CD4-positive, CD25-positive, alpha-beta regulatory T cell (primary cell): ENCODE data around the gene TAMALIN. TPM values are rescaled to one million over a fixed set of nuclear protein-coding genes. Genes with fewer than 3 reads are reported as not detected.
A peak's percentile ranks its signal among the peaks of the same experiment; 100 is the strongest.

ENCODE experiments used
- ATAC-seq, 2 donors: fragments of 150-1000 bp; cut with Tn5 transposase; one replicate each; pipeline ENCODE4 v1.10.0; 2021; ENCODE audit warnings: low read depth in 2 of 2, moderate number of reproducible peaks in 2 of 2, moderate library complexity in 1 of 2
- DNase-seq, 3 donors: peaks; one replicate each; pipeline versions ENCODE4 v3.0.0 to v3.0.0-alpha.2; 2012 to 2022; ENCODE audit warnings: mixed read lengths in 1 of 3
- H3K27ac ChIP-seq: one replicate; pipeline ENCODE4 v1.7.0; 2013; ENCODE audit warnings: mild to moderate bottlenecking, low read length; ENCODE audit not compliant: insufficient read depth, poor library complexity, severe bottlenecking
- H3K27me3 ChIP-seq: one replicate; pipeline ENCODE4 v1.7.0; 2013; ENCODE audit warnings: low read length; ENCODE audit not compliant: control insufficient read depth, insufficient read depth
- H3K36me3 ChIP-seq: one replicate; pipeline ENCODE4 v1.7.0; 2013; ENCODE audit warnings: mild to moderate bottlenecking, low read length, moderate library complexity; ENCODE audit not compliant: control insufficient read depth, insufficient read depth
- H3K4me1 ChIP-seq: 2 replicates; pipeline ENCODE4 v1.7.0; 2013; ENCODE audit warnings: mild to moderate bottlenecking, low read length; ENCODE audit not compliant: insufficient read depth, control insufficient read depth, poor library complexity, severe bottlenecking
- H3K4me3 ChIP-seq: one replicate; pipeline ENCODE4 v1.7.0; 2013; ENCODE audit warnings: low read depth, mild to moderate bottlenecking, low read length, moderate library complexity
- H3K9me3 ChIP-seq, 2 experiments: 1 replicate in 1 of 2; 2 replicates in 1 of 2; pipeline ENCODE4 v1.7.0; 2013; ENCODE audit warnings: low read length in 2 of 2, mild to moderate bottlenecking in 1 of 2, moderate library complexity in 1 of 2; ENCODE audit not compliant: control insufficient read depth in 2 of 2
- H3K27ac Mint-ChIP-seq, 3 donors: one replicate each; pipeline ENCODE4 v1.8.0; 2020 to 2022; ENCODE audit warnings: mild to moderate bottlenecking in 3 of 3, mixed read lengths in 3 of 3, moderate library complexity in 2 of 3
- H3K27me3 Mint-ChIP-seq: one replicate; pipeline ENCODE4 v1.8.0; 2022; ENCODE audit warnings: mild to moderate bottlenecking, mixed read lengths
- H3K36me3 Mint-ChIP-seq: one replicate; pipeline ENCODE4 v1.8.0; 2020; ENCODE audit warnings: mixed read lengths
- H3K4me1 Mint-ChIP-seq, 4 donors: one replicate each; pipeline ENCODE4 v1.8.0; 2020 to 2022; ENCODE audit warnings: mixed read lengths in 4 of 4, mild to moderate bottlenecking in 1 of 4
- H3K4me3 Mint-ChIP-seq, 4 donors: one replicate each; pipeline ENCODE4 v1.8.0; 2020 to 2022; ENCODE audit warnings: mild to moderate bottlenecking in 4 of 4, mixed read lengths in 4 of 4, moderate library complexity in 3 of 4
- H3K9me3 Mint-ChIP-seq, 7 donors: one replicate each; pipeline ENCODE4 v1.8.0; 2020 to 2022; ENCODE audit warnings: mixed read lengths in 7 of 7, mild to moderate bottlenecking in 3 of 7, moderate library complexity in 2 of 7
- polyA plus RNA-seq, 4 donors: library from polyadenylated mRNA; unstranded; fragments of 300-500 nt; fragmentation: Illumina TruSeq; gene quantifications; one replicate each; pipeline ENCODE4 v1.2.3, GENCODE V29; 2021
- total RNA-seq: library from RNA; stranded (reverse); gene quantifications from one replicate; pipeline ENCODE4 v1.2.3, GENCODE V29; 2022

The TAMALIN gene
- total and polyA plus RNA-seq, 5 donors from 2014 or later: 0.37 to 253 (median 1.1) TPM

- Histone ChIP-seq H3K36me3 (peaks cover 2% of the 10 kb centered on the region), H3K27me3 (no peaks in the 10 kb centered on the region), H3K27ac (no peak overlapping the region), H3K4me1 (no peaks in the 10 kb centered on the region), H3K9me3 (no peaks in the 10 kb centered on the region), H3K4me3 (no peak overlapping the region)
- no peak for DNase-seq
- H3K27ac Mint-ChIP-seq: peak overlapping the region; percentile 48 to 65 (median 51)
- H3K4me3 Mint-ChIP-seq: no peak overlapping the region
- ATAC-seq: no peak
- H3K4me1 Mint-ChIP-seq: peaks cover 0 to 7% (median 3%) of the 10 kb centered on the region in 4 donors
- no peaks in the 10 kb centered on the region for H3K9me3 Mint-ChIP-seq
- H3K27me3 Mint-ChIP-seq: peaks cover 5% of the 10 kb centered on the region
- peaks cover 14% of the 10 kb centered on the region for H3K36me3 Mint-ChIP-seq
Measured at GRCh38 chr12:52015532-52016041, 8.8 kb downstream of the TAMALIN start.

- H3K27me3 ChIP-seq: no peaks in the 10 kb centered on the region
- Mint-ChIP-seq H3K36me3 (peaks cover 5% of the 10 kb centered on the region), H3K4me3 (peak overlapping the region in 2 of 4 donors; percentile 21 to 51), H3K27me3 (peaks cover 10% of the 10 kb centered on the region), H3K27ac (no peak overlapping the region), H3K4me1 (peaks cover 0 to 19% (median 6%) of the 10 kb centered on the region in 4 donors), H3K9me3 (no peaks in the 10 kb centered on the region)
- no peak overlapping the region for H3K4me3 ChIP-seq
- H3K9me3 ChIP-seq: no peaks in the 10 kb centered on the region
- H3K27ac ChIP-seq: no peak overlapping the region
- H3K4me1 ChIP-seq: peaks cover 11% of the 10 kb centered on the region
- no peak for ATAC-seq
- H3K36me3 ChIP-seq: no peaks in the 10 kb centered on the region
- DNase-seq: no peak
Measured at GRCh38 chr12:52018433-52019112, 11.8 kb downstream of the TAMALIN start.

- no peak for ATAC-seq
- no peaks in the 10 kb centered on the region for H3K9me3 Mint-ChIP-seq
- peaks cover 10% of the 10 kb centered on the region for H3K27me3 Mint-ChIP-seq
- Histone ChIP-seq H3K36me3 (no peaks in the 10 kb centered on the region), H3K9me3 (no peaks in the 10 kb centered on the region), H3K27me3 (no peaks in the 10 kb centered on the region), H3K27ac (no peak overlapping the region), H3K4me1 (peaks cover 18% of the 10 kb centered on the region), H3K4me3 (no peak overlapping the region)
- no peak overlapping the region for H3K4me3 Mint-ChIP-seq
- no peaks in the 10 kb centered on the region for H3K36me3 Mint-ChIP-seq
- no peak overlapping the region for H3K27ac Mint-ChIP-seq
- H3K4me1 Mint-ChIP-seq: peaks cover 0 to 25% (median 9%) of the 10 kb centered on the region in 4 donors
- no peak for DNase-seq
Measured at GRCh38 chr12:52019113-52019770, 12.5 kb downstream of the TAMALIN start.

- H3K4me3 ChIP-seq: no peak overlapping the region
- no peaks in the 10 kb centered on the region for H3K36me3 ChIP-seq
- peaks cover 15% of the 10 kb centered on the region for H3K27me3 Mint-ChIP-seq
- ATAC-seq (peak; percentile 44 to 45), DNase-seq (peak; percentile 28 to 63 (median 61))
- H3K36me3 Mint-ChIP-seq: no peaks in the 10 kb centered on the region
- H3K9me3 ChIP-seq: no peaks in the 10 kb centered on the region
- H3K4me1 Mint-ChIP-seq: peaks cover 7 to 40% (median 20%) of the 10 kb centered on the region in 4 donors
- H3K4me3 Mint-ChIP-seq: peak overlapping the region in 3 of 4 donors; percentile 31 to 61 (median 52)
- peaks cover 32% of the 10 kb centered on the region for H3K4me1 ChIP-seq
- no peak overlapping the region for H3K27ac Mint-ChIP-seq
- H3K27ac ChIP-seq: no peak overlapping the region
- no peaks in the 10 kb centered on the region for H3K9me3 Mint-ChIP-seq
- H3K27me3 ChIP-seq: no peaks in the 10 kb centered on the region
Measured at GRCh38 chr12:52020539-52021336, 14.0 kb downstream of the TAMALIN start.

GRCh38 chr12:52022841-52023181 is 16.1 kb downstream of the TAMALIN start:
- peaks cover 10 to 49% (median 21%) of the 10 kb centered on the region in 4 donors for H3K4me1 Mint-ChIP-seq
- Histone ChIP-seq H3K36me3 (no peaks in the 10 kb centered on the region), H3K9me3 (no peaks in the 10 kb centered on the region), H3K27me3 (no peaks in the 10 kb centered on the region), H3K4me3 (no peak overlapping the region), H3K4me1 (peaks cover 35% of the 10 kb centered on the region), H3K27ac (peak overlapping the region; percentile 57)
- DNase-seq: no peak
- H3K9me3 Mint-ChIP-seq: no peaks in the 10 kb centered on the region
- peak overlapping the region in 1 of 3 donors; percentile 32 for H3K27ac Mint-ChIP-seq
- peak overlapping the region; percentile 86 to 89 (median 88) for H3K4me3 Mint-ChIP-seq
- peaks cover 16% of the 10 kb centered on the region for H3K27me3 Mint-ChIP-seq
- no peak for ATAC-seq
- H3K36me3 Mint-ChIP-seq: no peaks in the 10 kb centered on the region

- H3K4me1 Mint-ChIP-seq: peaks cover 10 to 49% (median 21%) of the 10 kb centered on the region in 4 donors
- H3K36me3 Mint-ChIP-seq: no peaks in the 10 kb centered on the region
- H3K4me3 Mint-ChIP-seq: peak overlapping the region; percentile 86 to 96 (median 92)
- Histone ChIP-seq H3K9me3 (no peaks in the 10 kb centered on the region), H3K36me3 (no peaks in the 10 kb centered on the region), H3K27me3 (no peaks in the 10 kb centered on the region), H3K4me1 (peaks cover 35% of the 10 kb centered on the region), H3K27ac (peak overlapping the region; percentile 57), H3K4me3 (peak overlapping the region; percentile 30)
- H3K9me3 Mint-ChIP-seq: no peaks in the 10 kb centered on the region
- peaks cover 16% of the 10 kb centered on the region for H3K27me3 Mint-ChIP-seq
- DNase-seq (peak; percentile 82 to 87 (median 86)), ATAC-seq (peak; percentile 67 to 69)
- H3K27ac Mint-ChIP-seq: peak overlapping the region; percentile 74 to 88 (median 85)
Measured at GRCh38 chr12:52023182-52023975, 16.6 kb downstream of the TAMALIN start.
